ENCODE data around the gene RUFY4.

DNA sequence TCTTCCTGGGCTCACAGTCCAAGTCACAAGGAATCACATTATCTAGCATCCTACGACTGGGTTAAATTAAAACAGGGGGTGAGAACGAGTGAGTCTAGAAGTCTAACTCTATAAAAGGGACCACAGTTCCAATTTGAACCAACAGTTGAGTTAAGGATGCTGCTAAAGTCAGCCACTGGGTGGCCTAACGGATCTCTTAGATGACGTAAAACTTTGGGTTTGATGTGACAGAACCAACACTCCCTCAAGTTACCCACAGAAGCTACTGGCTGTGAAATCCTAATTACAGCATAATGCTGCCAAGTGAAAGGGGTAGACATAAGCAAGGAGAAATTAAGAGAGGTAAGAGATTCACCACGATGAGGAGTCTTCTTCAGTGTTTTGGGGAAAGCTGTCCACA is 32.7 kb upstream of the RUFY4 start:
- no peak for TF ChIP-seq POLR2A (IDR thresholded peaks at IDR 0.05; ENCODE audit: low read length)
- no peak for TF ChIP-seq GATA1 (IDR thresholded peaks at IDR 0.05; ENCODE audit: low read depth, low read length)

All from erythroblast (primary cell).